Measurements from ENCODE around the gene PELI2.

The PELI2 gene

DNA sequence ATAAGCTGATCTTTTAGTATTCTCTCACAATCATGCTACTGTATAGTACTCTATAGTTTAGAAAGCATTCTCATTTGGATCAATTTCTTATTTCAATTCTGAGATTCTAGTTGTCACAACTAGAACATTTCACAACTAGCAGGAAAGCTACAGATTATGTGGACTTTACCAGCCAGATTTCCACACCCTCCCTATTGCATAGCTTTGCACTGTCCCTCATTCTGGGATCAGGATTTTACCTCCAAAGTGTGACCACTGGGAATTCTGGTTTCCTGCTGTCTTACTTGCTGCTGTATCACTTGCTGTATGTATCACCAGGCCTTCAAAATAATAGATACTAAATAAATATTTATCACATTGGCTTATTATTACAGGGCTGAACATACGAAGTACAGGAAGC is 10.2 kb upstream of the PELI2 start:
- peak overlapping the region; percentile 69 for H3K27ac ChIP-seq
- H3K36me3 ChIP-seq: no peaks in the 10 kb centered on the region
- TF ChIP-seq, protein P1, sequence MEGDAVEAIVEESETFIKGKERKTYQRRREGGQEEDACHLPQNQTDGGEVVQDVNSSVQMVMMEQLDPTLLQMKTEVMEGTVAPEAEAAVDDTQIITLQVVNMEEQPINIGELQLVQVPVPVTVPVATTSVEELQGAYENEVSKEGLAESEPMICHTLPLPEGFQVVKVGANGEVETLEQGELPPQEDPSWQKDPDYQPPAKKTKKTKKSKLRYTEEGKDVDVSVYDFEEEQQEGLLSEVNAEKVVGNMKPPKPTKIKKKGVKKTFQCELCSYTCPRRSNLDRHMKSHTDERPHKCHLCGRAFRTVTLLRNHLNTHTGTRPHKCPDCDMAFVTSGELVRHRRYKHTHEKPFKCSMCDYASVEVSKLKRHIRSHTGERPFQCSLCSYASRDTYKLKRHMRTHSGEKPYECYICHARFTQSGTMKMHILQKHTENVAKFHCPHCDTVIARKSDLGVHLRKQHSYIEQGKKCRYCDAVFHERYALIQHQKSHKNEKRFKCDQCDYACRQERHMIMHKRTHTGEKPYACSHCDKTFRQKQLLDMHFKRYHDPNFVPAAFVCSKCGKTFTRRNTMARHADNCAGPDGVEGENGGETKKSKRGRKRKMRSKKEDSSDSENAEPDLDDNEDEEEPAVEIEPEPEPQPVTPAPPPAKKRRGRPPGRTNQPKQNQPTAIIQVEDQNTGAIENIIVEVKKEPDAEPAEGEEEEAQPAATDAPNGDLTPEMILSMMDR (IDR thresholded peaks at IDR 0.05): no peak
- peaks cover 57 to 66% of the 10 kb centered on the region in 2 experiments for H3K4me1 ChIP-seq (ENCODE audit: control insufficient read depth in 1 of 2, insufficient read depth in 1 of 2, low read depth in 1 of 2, low read length in 1 of 2)
- H3K4me3 ChIP-seq (ENCODE audit: low read depth in 1 of 2, low read length in 1 of 2): no peak overlapping the region
- H3K27me3 ChIP-seq: no peaks in the 10 kb centered on the region
- no peaks in the 10 kb centered on the region for H3K9me3 ChIP-seq

DNA sequence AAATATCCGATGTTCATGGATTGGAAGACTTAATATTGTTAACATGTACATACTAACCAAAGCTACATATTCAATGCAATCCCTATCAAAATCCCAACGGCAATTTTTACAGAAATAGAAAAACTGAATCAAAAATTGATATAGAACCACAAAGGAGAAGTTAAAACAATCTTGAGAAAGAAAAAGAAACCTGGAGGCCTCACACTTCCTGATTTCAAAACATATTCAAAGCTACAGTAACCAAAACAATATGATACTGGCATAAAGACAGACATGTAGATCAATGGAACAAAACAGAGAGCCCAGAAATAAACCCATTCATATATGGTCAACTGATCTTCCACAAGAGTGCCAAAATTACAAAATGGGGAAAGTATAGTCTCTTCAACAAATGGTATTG is 5.4 kb upstream of the PELI2 start:
- H3K27ac ChIP-seq: peak overlapping the region; percentile 98
- H3K27me3 ChIP-seq: no peaks in the 10 kb centered on the region
- peaks cover 83% of the 10 kb centered on the region in 2 experiments for H3K4me1 ChIP-seq (ENCODE audit: control insufficient read depth in 1 of 2, insufficient read depth in 1 of 2, low read depth in 1 of 2, low read length in 1 of 2)
- no peaks in the 10 kb centered on the region for H3K9me3 ChIP-seq
- TF ChIP-seq, protein P1 (IDR thresholded peaks at IDR 0.05): no peak
- H3K4me3 ChIP-seq (ENCODE audit: low read depth in 1 of 2, low read length in 1 of 2): peak overlapping the region; percentile 22 to 39
- H3K36me3 ChIP-seq: no peaks in the 10 kb centered on the region

DNA sequence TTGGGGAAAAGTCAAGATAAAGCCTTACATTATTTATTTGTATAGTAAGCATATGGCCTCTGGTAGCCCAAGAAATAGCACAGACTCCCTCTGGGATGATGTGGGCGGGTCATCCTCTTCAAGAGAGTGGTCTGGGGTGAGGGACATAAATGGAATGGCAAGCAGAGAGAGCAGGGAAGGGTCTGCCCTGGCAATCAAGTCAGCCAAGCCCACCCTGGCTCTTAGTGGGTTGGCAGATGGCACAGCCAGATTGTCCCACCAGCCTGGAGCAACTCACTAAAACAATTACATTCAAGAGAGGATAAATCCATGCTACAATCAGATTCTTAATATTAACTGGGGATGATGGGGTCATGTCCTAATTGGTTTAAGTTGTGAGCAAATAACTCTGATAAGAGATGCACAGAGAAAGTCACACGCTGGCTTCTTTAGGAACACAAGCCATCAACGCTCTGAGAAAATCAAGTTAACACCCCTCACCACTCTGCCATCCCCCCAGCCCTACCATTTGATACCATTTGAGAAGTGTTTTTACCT is 2.8 kb upstream of the PELI2 start:
- H3K4me3 ChIP-seq (ENCODE audit: low read depth in 1 of 2, low read length in 1 of 2): peak overlapping the region in 1 of 2 experiments; percentile 79
- H3K4me1 ChIP-seq (ENCODE audit: control insufficient read depth in 1 of 2, insufficient read depth in 1 of 2, low read depth in 1 of 2, low read length in 1 of 2): peaks cover 71 to 76% of the 10 kb centered on the region in 2 experiments
- H3K27ac ChIP-seq: peak overlapping the region; percentile 98
- no peaks in the 10 kb centered on the region for H3K27me3 ChIP-seq
- H3K9me3 ChIP-seq: no peaks in the 10 kb centered on the region
- TF ChIP-seq, protein P1 (IDR thresholded peaks at IDR 0.05): no peak
- no peaks in the 10 kb centered on the region for H3K36me3 ChIP-seq

DNA sequence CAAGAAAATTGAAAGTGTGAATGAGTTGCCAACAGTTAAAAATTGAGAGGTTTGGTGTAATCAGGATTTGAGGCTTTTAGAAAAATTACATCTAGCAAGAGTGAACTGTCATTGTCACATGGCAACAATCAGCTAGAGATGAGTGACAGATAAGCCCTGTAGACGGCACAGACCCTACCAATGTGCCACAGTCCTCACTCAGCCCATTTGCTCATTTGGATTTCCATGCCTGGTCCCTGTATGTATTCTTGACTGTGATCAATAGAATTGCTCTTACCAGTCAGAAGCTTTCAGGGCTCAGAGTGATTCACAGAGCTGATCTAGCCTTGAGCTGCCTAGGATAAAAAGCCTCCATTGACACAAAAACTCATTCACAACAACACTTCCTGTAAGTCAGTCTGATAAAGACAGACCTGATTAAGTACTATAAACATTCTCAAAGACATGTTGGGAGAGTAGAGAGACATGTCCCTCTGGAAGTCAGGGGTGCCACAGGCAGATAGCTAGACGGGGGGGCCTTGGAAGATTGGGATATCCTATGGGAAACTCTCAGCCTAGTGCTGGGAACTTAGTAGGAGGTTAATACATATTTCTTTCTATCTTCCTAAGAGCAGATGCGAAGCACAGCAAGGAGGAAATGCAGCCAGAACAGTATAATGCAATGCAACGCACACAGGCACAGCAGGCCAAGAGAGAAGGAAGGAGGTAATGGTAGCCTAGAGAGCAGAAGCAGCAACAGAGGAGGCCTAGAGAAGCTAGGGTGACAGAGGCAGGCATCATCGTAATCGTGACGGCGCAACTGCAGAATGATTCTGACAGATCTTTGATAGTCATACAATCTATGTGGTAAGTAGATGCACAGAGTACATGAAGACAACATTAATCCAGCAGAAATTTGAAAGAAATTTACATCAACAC is 2.0 kb upstream of the PELI2 start:
- H3K4me1 ChIP-seq (ENCODE audit: control insufficient read depth in 1 of 2, insufficient read depth in 1 of 2, low read depth in 1 of 2, low read length in 1 of 2): peaks cover 77 to 82% of the 10 kb centered on the region in 2 experiments
- no peaks in the 10 kb centered on the region for H3K27me3 ChIP-seq
- H3K36me3 ChIP-seq: no peaks in the 10 kb centered on the region
- H3K4me3 ChIP-seq (ENCODE audit: low read depth in 1 of 2, low read length in 1 of 2): peak overlapping the region; percentile 79 to 87
- H3K9me3 ChIP-seq: no peaks in the 10 kb centered on the region
- TF ChIP-seq, protein P1 (IDR thresholded peaks at IDR 0.05): no peak
- peak overlapping the region; percentile 98 for H3K27ac ChIP-seq

DNA sequence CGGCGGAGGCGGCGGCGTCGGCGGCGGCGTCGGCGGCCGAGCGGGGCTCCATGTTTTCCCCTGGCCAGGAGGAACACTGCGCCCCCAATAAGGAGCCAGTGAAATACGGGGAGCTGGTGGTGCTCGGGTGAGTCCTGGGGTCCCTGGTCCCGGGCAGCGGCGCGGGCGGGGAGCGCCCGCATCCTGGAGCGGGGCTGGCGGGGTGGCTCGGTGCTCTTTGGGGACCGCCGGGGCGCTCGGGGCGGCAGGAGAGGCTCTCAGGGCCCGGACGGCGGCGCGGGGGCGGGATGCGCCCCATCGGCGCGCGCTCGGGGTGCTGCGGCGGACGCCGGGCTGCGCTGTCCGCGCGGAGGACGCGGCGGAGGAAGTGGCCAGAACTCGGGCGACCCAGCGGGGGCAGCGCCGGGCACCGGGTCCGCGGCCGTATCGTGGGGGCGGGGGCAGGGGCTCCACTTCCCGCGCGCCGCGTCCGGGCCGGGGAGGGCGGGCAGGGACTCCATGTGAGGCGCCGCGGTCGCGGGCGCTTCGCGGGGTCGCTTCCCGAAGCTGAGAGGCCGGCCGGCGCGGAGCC is 485 bp downstream of the PELI2 start:
- no peaks in the 10 kb centered on the region for H3K27me3 ChIP-seq
- no peaks in the 10 kb centered on the region for H3K36me3 ChIP-seq
- peak overlapping the region; percentile 98 for H3K27ac ChIP-seq
- H3K9me3 ChIP-seq: no peaks in the 10 kb centered on the region
- H3K4me3 ChIP-seq (ENCODE audit: low read depth in 1 of 2, low read length in 1 of 2): peak overlapping the region; percentile 79 to 87
- TF ChIP-seq, protein P1 (IDR thresholded peaks at IDR 0.05): no peak
- peaks cover 77 to 79% of the 10 kb centered on the region in 2 experiments for H3K4me1 ChIP-seq (ENCODE audit: control insufficient read depth in 1 of 2, insufficient read depth in 1 of 2, low read depth in 1 of 2, low read length in 1 of 2)
